Epithelial cell of esophagus (primary cell): ENCODE measurements around the gene ACTG2.
"Not testable (repeated sequence)": the region's sequence is repeated elsewhere in the genome, so short reads cannot be mapped to it uniquely, and the experiment has no call there.

ENCODE experiments used
- DNase-seq: peaks from one replicate; pipeline ENCODE4 v3.0.0; 2010; ENCODE audit warnings: low read depth
- H3K4me3 ChIP-seq: 2 replicates; pipeline ENCODE4 v1.5.1; 2011; ENCODE audit warnings: mild to moderate bottlenecking, low read length, control low read depth
- TF ChIP-seq, protein P1 (sequence below): IDR thresholded peaks from 2 replicates; pipeline ENCODE4 v1.5.1; 2011; ENCODE audit warnings: low read depth, mild to moderate bottlenecking, low read length, control low read depth, inconsistent platforms; ENCODE audit not compliant: insufficient read depth; ENCODE audit errors: missing control alignments

The ACTG2 gene

DNA sequence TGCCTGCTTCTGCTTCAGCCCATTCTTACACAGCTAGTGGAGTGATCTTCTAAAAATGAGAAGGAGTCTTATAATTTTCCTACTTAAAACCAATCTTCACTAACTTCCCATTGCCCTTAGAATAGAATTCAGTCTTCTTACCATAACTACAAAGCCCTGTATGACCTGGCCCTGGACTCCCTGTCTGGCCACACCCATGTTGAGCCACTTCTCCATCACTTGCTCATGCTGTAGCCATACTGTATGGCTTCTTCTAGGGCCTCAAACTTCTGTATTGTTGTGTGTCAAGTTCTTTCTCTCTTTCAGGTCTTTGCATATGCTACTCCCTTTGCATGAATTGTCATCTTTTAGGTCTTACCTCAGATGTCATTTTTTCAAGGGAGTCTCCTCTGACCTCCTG is 45.1 kb downstream of the ACTG2 start:
- no peak overlapping the region for H3K4me3 ChIP-seq
- TF ChIP-seq, protein P1, sequence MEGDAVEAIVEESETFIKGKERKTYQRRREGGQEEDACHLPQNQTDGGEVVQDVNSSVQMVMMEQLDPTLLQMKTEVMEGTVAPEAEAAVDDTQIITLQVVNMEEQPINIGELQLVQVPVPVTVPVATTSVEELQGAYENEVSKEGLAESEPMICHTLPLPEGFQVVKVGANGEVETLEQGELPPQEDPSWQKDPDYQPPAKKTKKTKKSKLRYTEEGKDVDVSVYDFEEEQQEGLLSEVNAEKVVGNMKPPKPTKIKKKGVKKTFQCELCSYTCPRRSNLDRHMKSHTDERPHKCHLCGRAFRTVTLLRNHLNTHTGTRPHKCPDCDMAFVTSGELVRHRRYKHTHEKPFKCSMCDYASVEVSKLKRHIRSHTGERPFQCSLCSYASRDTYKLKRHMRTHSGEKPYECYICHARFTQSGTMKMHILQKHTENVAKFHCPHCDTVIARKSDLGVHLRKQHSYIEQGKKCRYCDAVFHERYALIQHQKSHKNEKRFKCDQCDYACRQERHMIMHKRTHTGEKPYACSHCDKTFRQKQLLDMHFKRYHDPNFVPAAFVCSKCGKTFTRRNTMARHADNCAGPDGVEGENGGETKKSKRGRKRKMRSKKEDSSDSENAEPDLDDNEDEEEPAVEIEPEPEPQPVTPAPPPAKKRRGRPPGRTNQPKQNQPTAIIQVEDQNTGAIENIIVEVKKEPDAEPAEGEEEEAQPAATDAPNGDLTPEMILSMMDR: no peak
- peak; percentile 21 for DNase-seq

DNA sequence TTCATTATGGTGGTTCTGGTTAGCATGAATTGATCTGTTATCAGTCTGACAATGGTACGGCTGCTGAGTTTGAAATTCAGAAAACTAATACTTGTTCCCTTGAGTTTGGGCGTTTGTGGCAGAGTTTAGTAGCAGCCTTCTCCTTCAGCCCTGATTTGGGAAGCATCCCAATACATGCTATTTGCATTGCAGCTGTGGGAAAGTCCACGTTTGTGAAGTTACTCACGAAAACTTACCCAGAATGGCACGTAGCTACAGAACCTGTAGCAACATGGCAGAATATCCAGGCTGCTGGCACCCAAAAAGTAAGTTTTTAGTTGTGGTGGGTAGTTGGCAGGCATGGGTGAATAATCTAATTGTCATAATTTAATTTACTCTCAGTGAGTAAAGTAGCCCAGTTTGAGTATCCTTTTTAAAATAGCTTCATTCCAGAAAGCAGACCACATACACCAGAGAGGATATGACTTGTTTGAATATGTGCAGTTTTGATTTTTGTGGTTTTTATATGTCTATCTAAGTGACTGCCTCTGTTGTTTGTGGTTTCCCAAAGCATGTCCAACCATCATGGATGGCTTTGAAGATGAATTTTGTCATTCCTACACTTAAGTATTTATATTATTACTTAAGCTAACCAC is 46.0 kb downstream of the ACTG2 start:
- peak; percentile 69 for DNase-seq
- TF ChIP-seq, protein P1: no peak

DNA sequence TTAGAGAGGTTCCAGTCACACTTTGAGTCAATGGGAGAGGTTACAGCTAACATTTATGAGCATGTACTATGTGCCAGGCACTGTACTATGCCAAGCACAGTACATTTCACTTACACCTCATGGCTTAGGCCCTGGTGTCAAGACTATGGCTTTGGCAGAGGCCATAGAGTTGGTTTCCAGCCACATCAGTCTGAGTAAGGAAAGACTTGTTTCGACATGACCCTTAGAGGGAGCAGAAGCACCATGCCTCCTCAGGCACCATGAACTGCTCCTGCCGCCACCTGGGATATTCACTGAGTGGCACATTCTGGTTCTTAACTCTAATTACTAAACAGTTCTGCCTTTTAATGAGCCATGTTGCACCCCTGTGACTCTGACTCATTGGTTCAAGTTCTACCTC is 46.6 kb downstream of the ACTG2 start:
- TF ChIP-seq, protein P1: peak; percentile 47
- no peak overlapping the region for H3K4me3 ChIP-seq
- DNase-seq: peak; percentile 98

More for the DNA sequence above, 46.0 kb downstream of the ACTG2 start:
- H3K4me3 ChIP-seq: no peak overlapping the region

DNA sequence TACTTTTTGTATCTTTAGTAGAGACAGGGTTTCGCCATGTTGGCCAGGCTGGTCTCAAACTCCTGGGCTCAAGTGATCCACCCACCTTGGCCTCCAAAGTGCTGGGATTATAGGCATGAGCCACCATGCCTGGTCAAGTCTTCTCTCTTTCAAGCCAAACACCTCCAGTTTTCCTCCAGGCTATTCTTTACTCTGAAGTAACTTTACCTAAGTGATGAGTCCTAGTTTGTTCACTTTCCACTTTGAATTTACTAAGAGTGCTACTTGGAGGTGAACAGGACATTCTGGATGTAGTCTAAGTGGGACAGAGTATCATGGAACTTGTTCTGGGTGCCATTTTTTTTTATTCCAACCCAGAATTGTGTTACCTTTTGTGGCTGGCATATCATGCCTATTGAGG is 47.3 kb downstream of the ACTG2 start:
- not testable (repeated sequence) for H3K4me3 ChIP-seq
- DNase-seq: peak; percentile 83

DNA sequence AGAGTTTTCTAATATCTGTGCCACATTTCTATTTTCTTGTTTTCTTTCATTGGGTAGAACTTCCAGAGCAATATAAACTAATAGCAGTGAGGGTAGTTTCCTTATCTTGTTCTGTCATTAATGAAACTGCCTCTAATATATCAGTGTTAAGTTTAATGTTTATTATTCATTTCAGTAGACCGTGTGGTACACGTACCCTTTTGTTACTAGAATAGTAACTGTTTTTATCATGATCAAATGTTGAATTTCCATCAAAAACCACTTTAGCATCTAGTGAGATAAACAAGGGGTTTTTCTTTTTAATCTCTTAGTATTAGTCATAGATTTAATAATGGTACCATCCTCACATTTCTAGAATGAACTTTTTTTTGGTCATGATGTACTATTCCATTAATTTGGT is 49.9 kb downstream of the ACTG2 start:
- DNase-seq: no peak
- TF ChIP-seq, protein P1: no peak
- no peak overlapping the region for H3K4me3 ChIP-seq

DNA sequence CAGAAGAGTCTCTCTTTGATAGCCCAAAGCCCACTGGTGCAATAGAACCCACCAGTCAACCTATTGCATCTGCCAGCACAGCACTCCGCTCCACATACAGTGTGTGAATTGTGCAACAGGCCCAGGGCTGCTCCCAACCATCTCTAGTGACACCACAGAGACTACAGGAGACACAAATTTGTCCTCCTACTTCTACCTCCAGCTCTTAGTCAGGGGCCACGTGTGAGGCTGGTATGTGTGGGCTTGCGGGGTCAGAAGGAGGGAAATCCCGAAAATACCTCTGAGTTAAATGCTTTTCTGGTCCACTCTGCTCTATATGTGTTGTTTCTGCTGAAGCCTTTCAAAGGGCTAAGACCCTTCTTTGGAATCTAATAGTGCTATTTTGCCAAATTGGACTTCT is 51.9 kb downstream of the ACTG2 start:
- no peak for DNase-seq

DNA sequence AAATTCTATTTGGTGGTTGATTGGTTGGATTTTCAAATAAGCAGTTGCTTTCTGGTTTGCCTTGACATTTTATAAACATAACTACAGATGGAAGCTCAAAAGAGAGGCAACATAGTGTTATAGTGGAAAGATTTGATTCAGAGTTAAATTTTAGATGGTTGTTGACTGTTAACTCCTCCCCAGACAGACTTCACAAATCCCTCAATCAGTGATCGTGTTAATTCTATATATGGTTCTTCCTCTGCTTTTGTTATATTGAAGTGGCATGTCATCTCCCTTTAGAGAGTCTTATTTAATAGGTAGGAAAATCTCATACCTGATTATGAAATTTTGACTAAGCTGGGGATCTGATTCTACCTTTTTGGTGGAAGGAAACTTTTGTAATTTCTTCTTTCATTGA is 53.4 kb downstream of the ACTG2 start:
- DNase-seq: no peak
- TF ChIP-seq, protein P1: no peak
- no peak overlapping the region for H3K4me3 ChIP-seq

More for the DNA sequence above, 51.9 kb downstream of the ACTG2 start:
- TF ChIP-seq, protein P1: no peak
- H3K4me3 ChIP-seq: no peak overlapping the region
